ENCODE measurements around the gene NUP62CL.

The NUP62CL gene

DNA sequence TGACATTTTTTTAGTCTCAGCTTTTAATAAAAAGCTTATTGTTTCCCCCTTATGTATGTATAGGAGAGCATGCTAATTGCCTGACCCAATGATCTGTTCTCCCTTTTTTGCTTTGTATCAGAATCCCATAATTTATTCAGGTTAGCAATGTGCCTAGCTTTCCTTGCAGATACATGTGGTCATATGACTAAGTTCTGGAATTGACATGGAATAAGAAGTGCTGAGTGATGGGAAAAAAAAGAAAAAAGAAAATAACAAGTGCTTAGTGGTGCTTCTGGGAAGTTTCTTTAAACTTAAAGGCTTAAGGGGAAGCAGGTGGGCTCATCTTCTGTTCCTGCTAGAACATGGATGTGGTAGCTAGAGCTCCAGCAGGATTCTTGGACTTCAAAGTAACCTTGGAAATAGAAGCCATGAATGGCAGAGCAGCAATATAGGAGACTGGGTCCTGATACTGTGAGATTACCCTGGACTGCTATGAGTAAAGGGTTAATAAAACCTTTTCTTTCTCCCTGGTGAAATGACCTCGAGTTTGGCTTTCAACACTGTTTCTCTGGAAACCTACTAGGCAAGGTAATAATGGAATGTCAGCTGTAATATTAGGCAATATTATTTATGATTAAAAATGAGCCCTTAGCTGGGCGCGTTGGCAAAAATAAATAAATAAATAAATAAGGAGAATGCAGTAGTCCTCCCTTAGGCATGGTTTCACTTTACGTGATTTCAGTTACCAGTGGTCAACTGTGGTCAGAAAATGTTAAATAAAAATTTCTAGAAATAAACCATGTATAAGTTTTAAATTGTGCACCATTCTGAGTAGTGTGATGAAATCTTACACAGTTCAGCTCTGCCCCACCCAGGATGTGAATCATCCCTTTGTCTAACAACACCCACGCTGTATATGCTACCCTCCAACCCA is 70.9 kb downstream of the NUP62CL start:
- TF ChIP-seq ZFX (IDR thresholded peaks at IDR 0.05; ENCODE audit: borderline replicate concordance), result no peak
- TF ChIP-seq, protein P1, sequence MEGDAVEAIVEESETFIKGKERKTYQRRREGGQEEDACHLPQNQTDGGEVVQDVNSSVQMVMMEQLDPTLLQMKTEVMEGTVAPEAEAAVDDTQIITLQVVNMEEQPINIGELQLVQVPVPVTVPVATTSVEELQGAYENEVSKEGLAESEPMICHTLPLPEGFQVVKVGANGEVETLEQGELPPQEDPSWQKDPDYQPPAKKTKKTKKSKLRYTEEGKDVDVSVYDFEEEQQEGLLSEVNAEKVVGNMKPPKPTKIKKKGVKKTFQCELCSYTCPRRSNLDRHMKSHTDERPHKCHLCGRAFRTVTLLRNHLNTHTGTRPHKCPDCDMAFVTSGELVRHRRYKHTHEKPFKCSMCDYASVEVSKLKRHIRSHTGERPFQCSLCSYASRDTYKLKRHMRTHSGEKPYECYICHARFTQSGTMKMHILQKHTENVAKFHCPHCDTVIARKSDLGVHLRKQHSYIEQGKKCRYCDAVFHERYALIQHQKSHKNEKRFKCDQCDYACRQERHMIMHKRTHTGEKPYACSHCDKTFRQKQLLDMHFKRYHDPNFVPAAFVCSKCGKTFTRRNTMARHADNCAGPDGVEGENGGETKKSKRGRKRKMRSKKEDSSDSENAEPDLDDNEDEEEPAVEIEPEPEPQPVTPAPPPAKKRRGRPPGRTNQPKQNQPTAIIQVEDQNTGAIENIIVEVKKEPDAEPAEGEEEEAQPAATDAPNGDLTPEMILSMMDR (IDR thresholded peaks at IDR 0.05), result no peak
- H3K27ac ChIP-seq, result no peak overlapping the region

DNA sequence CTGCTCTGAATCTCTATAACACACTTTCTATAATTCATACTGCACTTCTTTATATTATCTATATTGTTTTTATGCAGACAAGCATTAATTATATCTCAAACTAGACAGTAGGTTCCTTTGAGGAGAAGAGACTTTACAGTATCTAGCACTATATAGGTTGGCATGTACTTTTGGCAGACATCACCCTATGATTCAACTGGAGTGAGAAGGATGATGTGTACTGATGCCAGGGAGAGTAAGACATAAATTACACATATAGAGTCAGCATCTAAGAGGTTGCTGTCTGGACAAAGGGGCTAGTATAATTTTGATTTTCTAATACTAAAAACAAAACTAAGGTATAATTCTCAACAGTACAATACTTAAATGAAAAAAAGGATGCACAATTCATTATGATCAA is 82.5 kb downstream of the NUP62CL start:
- no peak for TF ChIP-seq ZFX (IDR thresholded peaks at IDR 0.05; ENCODE audit: borderline replicate concordance)
- TF ChIP-seq, protein P1 (IDR thresholded peaks at IDR 0.05), result no peak
- H3K27ac ChIP-seq, result no peak overlapping the region

DNA sequence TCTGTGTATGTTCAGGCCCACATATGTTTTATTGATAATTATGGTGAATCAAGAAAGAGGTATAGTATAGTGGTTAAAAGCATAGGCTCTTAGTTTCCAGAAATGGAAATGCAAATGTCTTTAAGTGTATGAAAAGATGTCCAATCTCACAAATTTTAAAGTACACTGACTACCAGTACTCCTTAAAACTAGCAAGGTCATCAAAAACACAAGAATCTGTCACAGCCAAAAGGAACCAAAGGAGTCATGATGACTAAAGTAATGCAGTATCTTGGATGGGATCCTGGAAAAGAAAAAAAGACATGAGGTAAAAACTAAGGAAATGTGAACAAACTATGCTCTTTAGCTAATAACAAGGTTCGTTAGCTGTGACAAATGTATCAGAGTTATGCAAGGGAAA is 87.0 kb downstream of the NUP62CL start:
- H3K27ac ChIP-seq, result no peak overlapping the region
- TF ChIP-seq, protein P1 (IDR thresholded peaks at IDR 0.05), result no peak
- no peak for TF ChIP-seq ZFX (IDR thresholded peaks at IDR 0.05; ENCODE audit: borderline replicate concordance)

DNA sequence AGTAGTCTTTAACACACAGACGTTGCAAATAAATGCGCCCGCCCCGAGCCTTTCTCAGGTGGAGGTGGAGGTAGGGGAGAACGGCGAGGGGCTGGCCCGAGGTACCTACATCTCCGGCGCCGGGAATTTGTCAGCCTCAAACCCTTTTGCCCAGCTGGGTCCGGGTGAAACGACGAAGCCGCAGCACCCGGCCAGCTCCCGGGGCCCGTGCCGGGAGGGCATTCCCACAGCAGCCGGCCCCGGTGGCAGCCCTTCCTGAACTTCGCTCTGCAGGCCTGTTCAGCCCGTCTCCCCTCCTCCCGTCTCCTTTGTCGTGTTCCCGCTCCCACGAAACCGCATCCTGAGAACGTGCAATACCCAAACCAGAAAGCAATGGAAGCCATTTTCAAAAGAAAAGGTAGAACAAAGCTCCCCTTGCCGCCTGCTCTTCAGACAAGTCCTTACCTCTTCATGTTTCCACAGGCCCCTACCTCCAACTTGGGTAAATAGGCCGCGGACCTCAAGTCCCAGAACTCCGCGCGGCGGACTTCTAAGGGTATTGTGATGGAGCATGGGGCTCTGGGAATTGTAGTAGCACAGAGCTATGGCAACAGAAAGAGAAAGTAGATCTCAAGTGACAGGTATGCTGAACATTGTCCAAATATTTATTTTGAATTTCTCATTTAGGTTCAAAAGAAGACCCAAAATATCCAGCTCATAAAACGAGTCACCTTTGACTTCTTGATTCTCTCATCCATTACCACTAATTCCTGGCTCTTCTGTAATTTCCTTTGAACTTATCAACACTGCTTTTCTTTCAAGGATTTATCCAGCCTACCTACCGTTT is 87.7 kb downstream of the NUP62CL start, which contains the start of gene RBM41:
Gene RBM41 (minus strand): TSS at position 501 of the 826 bp plus-strand sequence. CDS start 49 bp downstream, at position 452.
- peak within 1 kb of the TSS; percentile 42 for H3K27ac ChIP-seq
- no peak for TF ChIP-seq ZFX (IDR thresholded peaks at IDR 0.05; ENCODE audit: borderline replicate concordance)
- TF ChIP-seq, protein P1 (IDR thresholded peaks at IDR 0.05), result no peak

DNA sequence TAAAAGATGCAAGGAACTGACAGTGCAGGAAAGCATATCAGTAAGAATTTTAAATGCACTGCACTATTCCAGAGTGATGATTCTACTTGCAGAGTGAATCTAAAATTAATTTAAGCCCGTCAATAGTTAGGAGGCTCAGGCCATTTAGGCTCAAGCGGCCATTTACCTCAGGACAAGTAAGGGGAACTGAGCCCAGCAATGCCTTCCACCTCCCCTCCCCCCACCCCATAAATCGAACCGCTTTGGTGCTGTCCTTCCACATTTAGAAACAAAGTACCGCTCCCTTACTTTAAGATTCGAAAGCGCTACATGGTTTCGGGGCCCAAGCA is 88.3 kb downstream of the NUP62CL start:
- H3K27ac ChIP-seq, result peak overlapping the region; percentile 42; the same call in 1 of the 2 replicates
- no peak for TF ChIP-seq ZFX (IDR thresholded peaks at IDR 0.05; ENCODE audit: borderline replicate concordance)
- TF ChIP-seq, protein P1 (IDR thresholded peaks at IDR 0.05), result no peak

DNA sequence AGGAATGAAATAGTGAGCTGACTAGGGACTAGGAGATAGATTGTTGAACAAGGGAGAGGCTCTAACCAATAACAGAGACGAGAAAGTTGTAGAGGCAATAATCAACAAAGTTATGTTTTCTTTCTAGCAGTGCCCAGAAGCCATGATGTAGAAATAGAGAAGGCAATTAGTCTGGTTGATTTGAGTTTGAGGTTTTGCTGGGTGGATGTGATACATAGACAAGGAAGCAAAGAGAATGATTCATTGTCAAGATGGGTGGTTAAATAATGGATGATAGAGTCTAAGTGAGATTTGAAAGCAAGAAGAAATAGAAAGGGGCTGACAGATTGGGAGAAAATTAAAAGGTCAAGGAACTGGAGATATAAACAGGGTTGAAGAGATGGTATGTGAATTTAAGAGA is 98.8 kb downstream of the NUP62CL start:
- no peak overlapping the region for H3K27ac ChIP-seq
- no peak for TF ChIP-seq ZFX (IDR thresholded peaks at IDR 0.05; ENCODE audit: borderline replicate concordance)
- TF ChIP-seq, protein P1 (IDR thresholded peaks at IDR 0.05), result no peak
